ENCODE results near the gene TADA2A.
"Not testable (repeated sequence)": the region's sequence is repeated elsewhere in the genome, so short reads cannot be mapped to it uniquely, and the experiment has no call there.

Gene TADA2A

DNA sequence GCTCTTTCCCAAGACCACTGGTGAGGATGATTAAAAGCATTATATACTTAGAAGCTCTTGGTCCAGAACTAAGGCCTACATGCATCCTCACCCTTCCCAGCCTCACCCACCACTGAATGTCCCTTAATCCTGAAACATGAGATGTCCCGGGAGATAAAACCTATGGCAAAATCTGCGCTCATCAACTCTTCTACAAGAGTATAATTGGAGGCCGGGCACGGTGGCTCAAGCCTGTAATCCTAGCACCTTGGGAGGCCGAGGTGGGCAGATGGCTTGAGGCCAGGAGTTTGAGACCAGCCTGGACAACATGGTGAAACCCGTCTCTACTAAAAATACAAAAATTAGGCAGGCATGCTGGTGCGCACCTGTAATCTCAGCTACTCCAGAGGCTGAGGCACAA lies 13.3 kb upstream of the TADA2A start:
- DNase-seq (ENCODE audit: extremely low read depth in 1 of 2, low read depth in 1 of 2), result no peak

DNA sequence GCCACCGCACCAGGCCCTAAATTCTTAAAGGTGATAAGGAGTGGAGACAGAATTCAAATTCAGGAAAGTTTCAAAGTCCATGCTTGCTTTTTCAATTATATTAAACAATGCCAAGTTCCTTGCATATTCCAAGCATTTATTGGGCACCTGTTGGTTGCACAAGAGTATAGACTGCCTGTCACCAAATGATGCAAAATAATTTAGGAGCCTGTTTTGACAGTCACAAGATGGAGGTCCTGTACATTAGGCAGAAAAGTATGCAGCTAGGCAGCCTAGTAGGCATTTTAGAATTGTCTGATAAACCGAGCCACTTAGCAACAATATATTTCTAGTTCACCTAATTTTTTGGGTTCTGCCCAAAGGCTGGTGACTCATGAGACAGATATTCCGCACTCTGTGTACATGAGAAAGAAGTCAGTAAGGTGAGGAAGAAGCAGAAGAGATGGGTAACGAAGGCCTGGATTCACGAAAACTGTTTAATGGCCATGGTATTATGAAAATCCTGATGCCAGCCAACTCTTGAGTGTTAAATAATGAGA lies 7.4 kb upstream of the TADA2A start:
- DNase-seq (ENCODE audit: extremely low read depth in 1 of 2, low read depth in 1 of 2), result no peak

DNA sequence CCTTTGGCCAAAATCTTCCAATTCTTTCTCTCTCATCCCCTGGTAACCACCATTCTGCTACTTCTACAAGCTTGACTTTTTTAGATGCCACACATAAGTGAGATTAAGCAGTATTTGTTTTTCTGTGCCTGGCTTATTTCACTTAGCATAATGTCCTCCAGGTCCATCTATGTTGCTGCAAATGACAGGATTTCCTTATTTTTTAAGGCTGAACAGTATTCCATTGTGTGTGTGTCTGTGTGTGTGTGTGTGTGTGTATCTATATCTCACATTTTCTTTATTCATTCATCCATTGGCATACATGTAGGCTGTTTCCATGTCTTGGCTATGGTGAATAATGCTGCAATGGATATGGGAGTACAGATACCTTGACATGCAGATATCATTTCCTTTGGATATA lies 6.2 kb upstream of the TADA2A start:
- DNase-seq (ENCODE audit: extremely low read depth in 1 of 2, low read depth in 1 of 2), result no peak

DNA sequence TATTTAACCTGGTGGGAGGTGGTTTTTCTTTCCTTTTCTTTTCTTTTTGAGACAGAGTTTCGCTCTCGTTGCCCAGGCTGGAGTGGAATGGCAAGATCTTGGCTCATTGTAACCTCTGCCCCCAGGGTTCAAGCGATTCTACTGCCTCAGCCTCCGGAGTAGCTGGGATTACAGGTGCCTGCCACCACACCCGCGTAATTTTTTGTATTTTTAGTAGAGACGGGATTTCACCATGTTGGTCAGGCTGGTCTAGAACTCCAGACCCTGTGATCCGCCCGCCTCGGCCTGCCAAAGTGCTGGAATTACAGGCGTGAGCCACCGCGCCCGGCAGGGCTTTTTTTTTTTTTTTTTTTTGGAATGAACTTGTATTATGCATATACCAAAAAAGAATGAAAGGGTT lies 1.2 kb upstream of the TADA2A start:
- not testable (repeated sequence) for DNase-seq (ENCODE audit: extremely low read depth in 1 of 2, low read depth in 1 of 2)

DNA sequence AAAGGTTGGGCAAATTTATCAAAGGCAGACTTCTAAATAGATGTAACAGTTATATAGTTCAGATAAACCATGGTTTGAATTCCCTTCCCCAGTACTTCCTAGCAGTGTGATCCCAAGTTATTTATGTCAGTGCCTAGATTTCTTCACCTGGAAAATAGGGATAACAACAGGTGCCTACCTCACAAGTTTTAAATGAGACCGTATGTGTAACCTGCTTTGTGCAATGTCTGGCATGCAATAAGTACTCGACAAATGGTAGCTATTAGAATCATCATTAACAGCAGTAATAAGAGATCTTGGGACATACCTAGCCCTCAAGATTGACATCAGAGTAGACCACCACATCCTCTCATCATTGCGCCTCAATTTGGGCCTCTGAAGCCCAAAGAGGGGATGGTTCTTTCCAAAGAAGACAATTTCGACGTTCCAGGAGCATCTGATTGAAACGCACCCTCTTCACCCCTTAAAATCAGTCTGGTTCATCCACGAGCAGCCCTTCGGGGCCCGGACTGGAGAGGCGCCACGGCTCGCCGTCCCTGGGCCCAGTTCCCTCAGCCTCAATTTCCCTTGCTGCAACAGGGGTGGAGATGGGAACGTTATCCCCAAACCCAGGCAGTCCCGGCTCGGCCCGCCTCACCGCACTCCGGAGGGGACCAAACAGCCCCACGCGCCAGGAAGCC lies 591 bp upstream of the TADA2A start:
- no peak for DNase-seq (ENCODE audit: extremely low read depth in 1 of 2, low read depth in 1 of 2)

- not testable (repeated sequence) for DNase-seq (ENCODE audit: extremely low read depth in 1 of 2, low read depth in 1 of 2)
These were observed 1.4 kb downstream of the TADA2A start for GRCh38 chr17:37408145-37408479.

- DNase-seq (ENCODE audit: extremely low read depth in 1 of 2, low read depth in 1 of 2), result no peak
These were observed 3.7 kb downstream of the TADA2A start for GRCh38 chr17:37410357-37410756.

DNA sequence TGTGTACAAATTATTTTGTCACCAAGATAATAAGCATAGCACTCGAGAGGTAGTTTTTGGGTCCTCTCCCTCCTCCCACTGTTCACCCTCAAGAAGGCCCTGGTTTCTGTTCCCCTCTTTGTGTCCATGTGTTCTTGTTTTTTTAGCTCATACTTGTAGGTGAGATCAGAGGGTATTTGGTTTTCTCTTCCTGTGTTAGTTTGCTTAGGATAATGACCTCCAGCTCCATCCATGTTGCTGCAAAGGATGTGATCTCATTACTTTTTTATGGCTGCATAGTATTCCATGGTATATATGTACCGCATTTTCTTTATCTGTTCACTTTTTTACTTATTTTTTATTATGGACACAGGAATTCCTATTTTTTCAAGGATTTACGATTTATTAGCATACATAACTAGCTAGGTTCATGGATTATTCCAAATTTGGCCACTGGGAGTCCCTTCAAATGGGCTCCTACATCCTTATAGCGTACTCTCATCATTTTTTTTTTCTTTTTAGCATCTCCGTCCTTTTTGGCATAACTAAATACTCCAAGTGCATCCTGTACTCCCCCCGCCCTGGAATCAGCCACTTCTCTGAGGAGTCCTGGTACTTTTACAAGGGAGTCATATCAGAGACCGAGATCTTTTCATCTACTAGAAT lies 7.3 kb downstream of the TADA2A start:
- no peak for DNase-seq (ENCODE audit: extremely low read depth in 1 of 2, low read depth in 1 of 2)

DNA sequence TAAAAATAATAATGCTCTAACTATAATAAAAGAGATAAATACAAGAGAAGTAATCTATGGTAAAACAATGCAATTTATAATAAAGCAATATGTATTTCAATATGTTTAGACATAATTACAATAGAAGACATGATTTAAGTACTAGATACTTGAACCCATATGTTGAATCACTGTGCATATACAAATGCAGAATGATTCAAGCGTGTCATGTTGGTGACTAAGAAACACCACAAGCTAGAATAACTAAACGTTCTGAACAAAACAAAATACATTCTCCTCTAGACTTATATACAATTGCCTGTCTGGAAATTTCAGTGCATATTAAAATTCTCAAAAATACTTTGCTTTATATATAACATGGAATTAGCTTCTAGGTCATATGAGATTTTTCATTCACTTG lies 11.2 kb downstream of the TADA2A start:
- DNase-seq (ENCODE audit: extremely low read depth in 1 of 2, low read depth in 1 of 2), result no peak

- no peak for DNase-seq (ENCODE audit: extremely low read depth in 1 of 2, low read depth in 1 of 2)
These were observed 16.4 kb downstream of the TADA2A start for GRCh38 chr17:37422971-37423625.

DNA sequence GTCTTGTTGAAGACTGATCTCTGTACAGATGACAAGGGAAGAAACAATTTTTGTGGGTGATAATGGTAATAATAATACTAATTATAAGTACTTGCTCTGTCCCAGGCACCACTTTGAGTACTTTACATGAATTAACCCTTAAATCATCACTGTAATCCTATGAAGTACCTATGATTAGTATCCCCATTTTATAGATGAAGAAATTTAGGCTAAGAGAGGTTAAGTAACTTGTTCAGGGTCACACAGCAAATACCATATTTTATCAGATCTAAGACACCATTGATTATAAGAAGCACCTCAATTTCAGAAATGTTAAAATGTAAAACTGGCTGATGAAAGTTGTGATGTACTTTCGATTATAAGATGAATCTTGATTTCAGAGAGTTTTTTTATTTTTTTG lies 18.6 kb downstream of the TADA2A start:
- DNase-seq (ENCODE audit: extremely low read depth in 1 of 2, low read depth in 1 of 2), result no peak

DNA sequence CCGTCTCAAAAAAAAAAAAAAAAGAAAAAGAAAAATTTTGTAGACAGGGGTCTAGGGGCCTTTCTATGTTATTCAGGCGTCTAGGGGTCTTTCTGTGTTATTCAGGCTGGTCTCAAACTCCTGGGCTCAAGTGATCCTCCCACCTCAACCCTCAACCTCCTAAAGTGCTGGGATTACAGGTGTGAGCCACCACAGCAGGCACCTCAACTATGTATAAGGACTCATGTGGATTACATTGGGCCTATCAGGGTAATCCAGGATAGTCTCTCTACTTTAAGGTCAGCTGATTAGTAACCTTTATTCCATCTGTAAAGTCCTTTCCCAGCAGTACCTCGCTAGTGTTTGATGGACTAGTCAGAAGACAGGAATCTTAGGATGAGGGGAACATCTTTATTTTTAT lies 22.4 kb downstream of the TADA2A start:
- DNase-seq (ENCODE audit: extremely low read depth in 1 of 2, low read depth in 1 of 2), result no peak

DNA sequence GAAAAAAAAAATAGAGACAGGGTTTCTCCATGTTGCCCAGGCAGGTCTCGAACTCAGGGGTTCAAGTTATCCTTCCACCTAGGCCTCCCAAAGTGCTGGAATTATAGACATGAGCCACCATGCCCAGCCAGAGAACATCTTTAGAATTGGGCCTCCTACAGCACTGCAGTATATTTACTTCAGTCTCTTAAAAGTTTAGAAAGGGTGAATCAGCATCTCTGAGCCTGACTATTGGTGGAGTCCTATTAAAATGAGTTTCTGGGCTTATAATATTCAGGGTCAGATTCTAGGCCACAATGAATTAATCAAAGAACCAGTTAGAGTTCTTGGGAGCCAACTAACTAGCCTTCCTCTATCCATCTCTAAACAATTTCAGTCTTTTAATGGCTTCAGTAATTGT lies 22.8 kb downstream of the TADA2A start:
- no peak for DNase-seq (ENCODE audit: extremely low read depth in 1 of 2, low read depth in 1 of 2)

GRCh38 chr17:37430051-37430627 lies 23.5 kb downstream of the TADA2A start:
- no peak for DNase-seq (ENCODE audit: extremely low read depth in 1 of 2, low read depth in 1 of 2)

DNA sequence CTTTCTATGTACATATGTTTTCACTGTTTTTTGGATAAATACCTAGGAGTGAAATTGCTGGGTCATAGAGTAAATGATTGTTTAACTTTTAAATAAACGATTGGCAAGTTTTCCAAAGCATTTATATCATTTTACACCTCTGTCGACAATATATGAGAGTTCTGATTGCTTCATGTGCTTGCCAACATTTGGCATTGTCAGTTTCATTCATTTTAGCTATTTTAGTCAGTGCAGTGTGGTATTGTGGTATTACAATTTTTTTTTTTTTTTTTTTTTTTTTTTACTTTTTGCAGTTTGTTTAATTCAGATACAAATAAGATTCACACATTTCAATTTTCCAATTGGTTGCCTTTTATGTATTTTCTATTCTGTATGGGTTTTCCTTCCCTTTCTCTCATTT lies 26.0 kb downstream of the TADA2A start:
- DNase-seq (ENCODE audit: extremely low read depth in 1 of 2, low read depth in 1 of 2), result no peak

- DNase-seq (ENCODE audit: extremely low read depth in 1 of 2, low read depth in 1 of 2), result no peak
These were observed 31.5 kb downstream of the TADA2A start for GRCh38 chr17:37438141-37438540.

DNA sequence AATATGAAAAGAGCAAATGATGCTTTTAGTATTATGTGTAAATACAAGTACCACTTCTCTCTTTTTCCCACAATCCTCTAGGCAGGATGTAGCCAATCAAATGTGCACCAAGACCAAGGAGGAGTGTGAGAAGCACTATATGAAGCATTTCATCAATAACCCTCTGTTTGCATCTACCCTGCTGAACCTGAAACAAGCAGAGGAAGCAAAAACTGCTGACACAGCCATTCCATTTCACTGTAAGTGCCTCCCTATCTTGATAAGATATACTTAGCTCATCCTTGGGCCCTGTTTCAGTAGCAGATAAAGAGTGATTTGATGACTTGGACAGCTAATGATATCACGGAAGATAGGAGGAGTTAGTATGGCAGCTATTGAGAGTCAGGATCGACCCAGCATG lies 33.7 kb downstream of the TADA2A start:
- DNase-seq (ENCODE audit: extremely low read depth in 1 of 2, low read depth in 1 of 2), result no peak

DNA sequence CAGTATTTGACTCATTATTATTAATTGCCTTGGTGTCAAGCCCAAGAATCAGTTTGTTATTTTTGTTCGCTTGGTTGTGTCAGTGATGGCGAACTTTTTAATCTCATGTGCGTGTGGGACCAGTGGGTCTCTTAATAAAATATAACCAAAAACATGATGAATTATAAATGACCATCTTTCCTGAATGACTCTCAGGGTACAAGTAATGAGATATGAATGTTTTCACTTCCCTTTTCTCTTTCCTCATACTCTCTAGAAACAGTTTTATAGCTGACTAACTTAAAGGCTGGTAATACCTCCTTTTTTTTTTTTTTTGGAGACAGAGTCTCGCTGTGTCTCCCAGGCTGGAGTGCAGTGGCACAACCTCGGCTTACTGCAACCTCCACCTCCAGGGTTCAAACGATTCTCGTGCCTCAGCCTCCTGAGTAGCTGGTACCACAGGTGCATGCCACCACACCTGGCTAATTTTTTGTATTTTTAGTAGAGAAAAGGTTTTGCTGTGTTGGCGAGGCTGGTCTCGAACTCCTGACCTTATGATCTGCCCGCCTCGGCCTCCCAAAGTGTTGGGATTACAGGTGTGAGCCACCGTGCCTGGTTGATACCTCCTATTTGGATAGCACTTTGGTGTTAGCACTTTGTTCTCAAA lies 34.8 kb downstream of the TADA2A start:
- not testable (repeated sequence) for DNase-seq (ENCODE audit: extremely low read depth in 1 of 2, low read depth in 1 of 2)

- DNase-seq (ENCODE audit: extremely low read depth in 1 of 2, low read depth in 1 of 2), result no peak
These were observed 39.3 kb downstream of the TADA2A start for GRCh38 chr17:37446027-37446426.

DNA sequence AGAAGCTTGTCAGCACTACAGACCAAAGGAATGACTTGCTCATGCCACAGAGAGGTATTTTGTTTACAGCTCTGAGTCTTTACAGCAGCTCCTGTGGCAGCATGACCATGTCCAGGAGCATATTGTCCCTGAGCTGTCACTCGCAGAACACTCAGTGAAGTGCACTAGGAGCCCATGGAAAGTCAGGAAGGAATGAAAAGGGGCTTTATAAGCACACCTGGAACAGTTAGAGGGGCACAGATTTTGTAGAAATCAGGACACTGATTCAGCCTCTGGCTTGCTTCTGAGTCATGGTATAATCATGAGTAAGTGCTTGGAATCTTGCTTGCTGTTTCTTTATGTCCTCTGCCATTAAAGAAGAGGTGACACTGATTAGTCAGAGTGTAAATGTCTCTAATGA lies 41.0 kb downstream of the TADA2A start:
- no peak for DNase-seq (ENCODE audit: extremely low read depth in 1 of 2, low read depth in 1 of 2)

- DNase-seq (ENCODE audit: extremely low read depth in 1 of 2, low read depth in 1 of 2), result no peak
These were observed 43.4 kb downstream of the TADA2A start for GRCh38 chr17:37450112-37450511.
